Omental fat pad (tissue), 4 donors: Measurements from ENCODE around the gene MPRIP. TPM values are rescaled to one million over a fixed set of nuclear protein-coding genes. Genes with fewer than 3 reads are reported as not detected.

ENCODE experiments used
- ATAC-seq: fragments of 150-250 bp; one replicate; pipeline ENCODE4 v1.9.1; 2016; ENCODE audit warnings: mild to moderate bottlenecking, moderate library complexity; ENCODE audit not compliant: low FRiP score
- DNase-seq: peaks from one replicate; pipeline ENCODE4 v3.0.0-alpha.2; 2019; ENCODE audit warnings: low spot score
- CTCF ChIP-seq, 3 donors: fragments of 450-650 bp; IDR thresholded peaks; one replicate each; pipeline ENCODE4 v1.5.1; 2016 to 2017; ENCODE audit warnings: antibody characterized with exemption in 3 of 3, mild to moderate bottlenecking in 3 of 3, moderate library complexity in 2 of 3
- total RNA-seq, 4 donors: library from RNA; depleted of rRNA; stranded (reverse); fragments of >200 nt; gene quantifications; one replicate each; pipeline ENCODE4 v1.1.0, GENCODE V29; 2016

Gene MPRIP
- total RNA-seq, 4 donors from 2014 or later, result 68.6 to 196 (median 125) TPM

DNA sequence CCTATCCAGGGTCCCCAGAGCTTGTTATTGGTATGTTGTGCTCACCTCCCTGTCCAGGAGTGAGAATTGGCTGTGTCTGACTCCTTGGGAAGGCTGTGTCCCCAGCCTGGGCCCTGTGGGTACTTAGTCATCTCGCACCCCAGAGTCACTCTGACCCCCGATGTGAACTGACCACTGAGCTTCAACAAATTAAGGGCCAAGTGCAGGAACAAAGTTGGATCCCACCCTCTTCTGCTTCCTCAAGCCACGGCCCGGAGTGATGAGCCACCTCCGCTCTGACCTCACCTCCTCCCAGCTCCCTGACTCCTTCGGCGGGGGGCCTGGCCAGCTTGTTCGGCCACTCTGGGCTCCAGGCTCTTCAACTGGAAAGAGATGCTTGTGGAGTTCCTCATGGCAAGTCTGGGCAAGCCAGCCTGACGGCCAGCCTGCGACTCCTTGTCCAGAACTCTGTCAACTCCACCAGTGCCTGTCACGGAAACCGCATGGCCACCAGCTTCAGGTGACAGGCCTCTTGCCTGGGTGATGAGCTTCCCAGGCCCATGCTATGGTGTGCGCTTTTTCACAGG, 22.3 kb upstream of the MPRIP start:
- DNase-seq (no peak), ATAC-seq (no peak)
- TF ChIP-seq CTCF (IDR thresholded peaks at IDR 0.05), result no peak

DNA sequence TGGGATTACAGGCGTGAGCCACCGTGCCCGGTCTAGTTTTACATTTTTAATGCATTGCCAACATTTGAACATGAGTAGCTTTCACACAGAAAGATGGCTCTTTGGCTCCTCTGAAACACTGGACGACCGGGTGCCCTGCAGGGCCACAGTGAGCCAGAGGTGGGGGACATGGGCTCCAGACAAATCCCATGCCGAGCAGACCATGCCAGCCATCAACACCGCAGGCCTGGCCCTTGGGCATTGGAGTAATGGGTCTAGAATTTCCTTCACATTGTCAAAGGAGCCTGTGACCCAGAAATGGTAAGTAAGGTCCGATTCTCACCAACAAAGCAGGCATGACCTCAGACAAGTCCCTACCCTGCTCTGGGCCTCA, 21.4 kb upstream of the MPRIP start:
- ATAC-seq, result no peak
- TF ChIP-seq CTCF (IDR thresholded peaks at IDR 0.05), result no peak
- DNase-seq, result no peak

DNA sequence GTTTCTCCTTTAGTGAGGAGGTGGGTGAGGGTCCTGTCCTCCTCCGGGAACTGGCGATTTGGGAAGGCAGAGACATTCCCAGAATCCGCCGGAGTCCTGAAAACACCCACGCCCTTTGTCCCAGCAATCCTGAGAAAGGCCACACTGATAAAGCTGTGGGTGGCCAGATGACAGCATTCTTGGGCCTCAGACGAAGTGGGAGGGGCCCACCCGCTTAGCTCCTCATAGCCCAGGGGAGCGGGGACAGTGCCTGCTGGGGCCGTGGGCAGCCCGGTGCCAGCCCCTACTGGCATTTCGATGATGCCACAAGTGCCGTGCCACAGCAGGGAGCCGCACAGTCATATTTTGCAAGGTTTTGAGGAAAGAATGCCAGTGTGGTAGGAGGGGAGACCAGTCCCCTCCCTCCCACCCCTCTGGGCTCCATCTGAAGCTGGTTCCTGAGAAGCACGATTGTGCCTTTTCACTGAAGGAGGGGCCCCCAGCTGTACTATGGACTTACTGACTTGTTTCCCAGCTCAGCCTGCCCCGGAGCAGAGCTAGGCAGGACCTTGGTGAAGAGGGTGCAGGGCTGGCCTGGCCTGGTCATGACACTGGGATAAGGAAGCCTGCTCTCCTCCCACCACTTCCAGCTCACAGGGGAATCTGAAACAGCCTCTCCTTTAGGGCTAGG, 20.9 kb upstream of the MPRIP start:
- no peak for TF ChIP-seq CTCF (IDR thresholded peaks at IDR 0.05)
- DNase-seq, result no peak
- ATAC-seq, result no peak

DNA sequence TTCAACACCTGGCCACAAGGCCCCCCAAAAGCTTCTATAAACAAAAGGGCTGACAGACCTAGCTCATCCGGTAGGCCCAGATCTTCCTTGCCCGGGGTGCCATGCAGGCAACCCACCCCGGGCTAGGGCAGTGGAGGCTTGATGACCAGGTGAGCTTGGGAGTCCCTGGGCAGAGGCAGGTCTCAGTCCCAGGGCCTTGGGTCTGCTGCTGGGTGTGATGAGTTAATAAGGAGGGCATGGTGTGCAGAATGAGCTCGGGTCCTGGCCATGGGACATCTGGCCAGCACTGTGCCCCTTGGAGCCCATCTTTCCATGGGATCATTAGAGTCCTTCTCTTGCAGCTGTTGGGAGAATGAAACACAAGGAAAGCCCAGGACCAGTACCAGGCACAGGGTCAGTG, 20.2 kb upstream of the MPRIP start:
- TF ChIP-seq CTCF (IDR thresholded peaks at IDR 0.05), result no peak
- DNase-seq, result no peak
- no peak for ATAC-seq

DNA sequence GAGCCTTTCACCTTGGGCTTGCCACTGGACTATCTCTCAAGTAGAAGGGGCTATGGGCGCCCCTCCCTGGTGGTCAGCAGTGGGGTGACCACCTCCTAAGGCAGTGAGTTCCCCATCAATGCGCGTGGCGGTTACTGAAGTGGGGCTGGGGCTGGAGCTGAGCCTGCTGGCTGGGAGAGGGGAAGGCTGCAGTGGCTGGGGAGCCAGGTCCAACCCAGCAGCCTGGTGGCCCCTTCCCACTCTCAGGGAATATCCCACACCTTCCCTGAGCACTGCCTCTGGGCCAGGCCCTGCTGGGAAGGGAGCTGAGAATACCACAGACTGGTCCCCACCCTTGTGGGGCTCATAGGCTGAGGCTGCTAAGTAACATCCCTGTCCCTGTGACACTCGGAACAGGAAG, 19.8 kb upstream of the MPRIP start:
- DNase-seq, result no peak

DNA sequence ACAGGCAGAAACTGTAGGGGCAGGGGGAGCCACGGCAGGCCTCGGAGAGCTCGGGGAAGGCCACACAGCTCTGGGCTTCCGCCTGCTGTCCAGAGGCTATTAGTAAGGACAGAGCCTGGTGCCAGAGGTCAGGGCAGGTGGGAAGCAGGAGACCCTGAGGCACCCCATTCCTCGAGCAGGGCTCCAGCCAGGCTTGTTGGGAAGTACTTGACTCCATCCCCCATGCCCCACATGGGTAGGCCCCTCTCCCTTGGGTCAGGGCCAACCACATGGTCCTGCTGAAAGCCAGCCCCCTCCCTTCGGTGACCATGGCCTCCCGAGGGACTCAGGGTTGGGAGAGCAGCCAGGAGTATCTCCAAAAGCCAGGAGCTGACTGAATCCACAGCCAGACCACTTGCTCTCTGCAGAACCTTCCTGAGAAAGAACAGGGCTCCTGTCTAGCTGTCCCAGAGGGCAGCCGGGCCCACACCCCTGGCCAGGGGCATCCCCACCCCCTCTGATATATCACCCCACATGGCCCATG, 17.4 kb upstream of the MPRIP start:
- ATAC-seq, result no peak
- DNase-seq, result no peak
- TF ChIP-seq CTCF (IDR thresholded peaks at IDR 0.05), result no peak

More for the DNA sequence above, 19.8 kb upstream of the MPRIP start:
- TF ChIP-seq CTCF (IDR thresholded peaks at IDR 0.05), result no peak
- ATAC-seq, result no peak

- DNase-seq (no peak), ATAC-seq (no peak)
- no peak for TF ChIP-seq CTCF (IDR thresholded peaks at IDR 0.05)
Observed at GRCh38 chr17:17025621-17026020, 16.6 kb upstream of the MPRIP start.
